HG02840 (cell line): ENCODE data around the gene HS6ST3.

Experiments
- ATAC-seq: cut with Tn5 transposase; IDR thresholded peaks from one replicate; pipeline ENCODE4 v1.9.1; 2021; ENCODE audit warnings: mild to moderate bottlenecking, moderate library complexity, moderate number of reproducible peaks; ENCODE audit not compliant: unreplicated experiment, low FRiP score

Gene HS6ST3

GRCh38 chr13:96690998-96691397 is 601.1 kb downstream of the HS6ST3 start:
- ATAC-seq, result no peak

DNA sequence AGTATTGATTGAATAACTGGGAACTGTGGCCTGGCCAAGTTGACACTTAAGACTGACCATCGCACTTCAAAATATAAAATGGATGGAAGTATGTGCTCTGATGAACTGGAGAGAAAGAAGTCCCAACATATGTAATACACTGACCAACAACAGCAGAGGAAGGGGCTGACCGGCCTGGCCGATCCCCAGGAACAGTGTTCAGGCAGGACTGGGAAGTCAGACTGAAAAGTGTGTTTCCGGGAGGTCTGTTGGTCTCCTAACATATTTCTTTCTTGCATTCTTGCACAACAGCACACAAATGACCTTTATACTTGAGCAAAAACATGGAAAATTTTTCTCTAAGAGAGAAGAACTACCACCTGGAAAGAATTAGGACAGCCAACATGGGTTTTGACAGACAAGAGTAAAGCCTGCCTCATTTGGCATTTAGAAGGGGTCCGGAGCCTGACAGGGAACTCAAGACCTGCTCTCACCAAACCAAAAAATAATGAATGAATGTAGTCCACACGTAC is 606.5 kb downstream of the HS6ST3 start:
- ATAC-seq, result no peak

GRCh38 chr13:96700657-96701056 is 610.8 kb downstream of the HS6ST3 start:
- ATAC-seq, result no peak

DNA sequence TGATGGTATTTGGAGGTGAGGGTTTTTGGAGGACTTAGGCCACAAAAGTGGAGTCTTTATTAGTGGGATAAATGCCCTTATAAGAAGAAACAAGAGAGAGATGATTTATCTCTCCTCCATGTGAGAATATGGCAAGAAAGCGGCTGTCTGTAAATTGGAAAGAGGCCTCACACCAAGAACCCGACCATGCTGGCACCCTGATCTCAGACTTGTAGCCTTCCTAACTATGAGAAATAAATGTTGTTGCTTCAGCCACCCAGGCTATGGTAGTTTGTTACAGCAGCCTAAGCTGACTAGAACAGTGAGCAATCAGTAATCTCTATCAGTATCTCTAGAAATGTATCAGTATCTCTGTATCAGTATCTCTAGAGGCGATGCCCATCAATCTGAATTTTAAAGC is 617.2 kb downstream of the HS6ST3 start:
- ATAC-seq, result no peak

DNA sequence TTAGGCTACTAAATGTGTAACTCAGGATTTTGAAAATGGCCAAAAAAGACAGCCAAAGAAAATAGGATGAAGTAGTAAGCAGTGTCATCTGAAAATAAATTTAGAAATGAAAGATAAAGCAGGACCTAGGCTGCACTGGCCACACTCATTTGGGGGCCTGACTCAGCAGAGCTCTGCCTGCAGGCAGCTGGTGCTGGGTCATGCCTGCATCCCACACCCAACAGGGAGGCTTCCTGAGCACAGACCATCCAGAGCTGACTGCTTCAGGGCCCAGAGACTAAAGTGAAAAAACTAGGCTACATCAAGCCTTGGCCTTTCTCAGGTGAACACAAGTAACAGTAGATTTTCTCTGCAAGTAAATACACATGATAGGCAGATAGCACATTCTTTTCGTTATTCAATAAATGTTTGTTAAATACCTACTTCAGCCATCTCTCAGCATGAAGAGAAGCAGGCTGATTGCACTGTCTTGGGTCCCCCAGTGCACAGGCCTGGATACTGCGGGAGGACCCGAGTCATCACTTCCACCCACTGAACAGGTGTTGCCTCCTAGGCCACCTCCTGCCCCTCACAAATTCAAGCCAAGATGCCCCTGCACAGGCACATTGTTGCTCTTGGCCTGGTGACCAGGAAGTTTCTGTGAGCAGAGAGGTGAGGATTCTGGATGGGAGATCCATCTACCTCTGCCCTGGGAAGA is 620.4 kb downstream of the HS6ST3 start:
- no peak for ATAC-seq

- ATAC-seq, result no peak
Observed at GRCh38 chr13:96720446-96720845, 630.5 kb downstream of the HS6ST3 start.

DNA sequence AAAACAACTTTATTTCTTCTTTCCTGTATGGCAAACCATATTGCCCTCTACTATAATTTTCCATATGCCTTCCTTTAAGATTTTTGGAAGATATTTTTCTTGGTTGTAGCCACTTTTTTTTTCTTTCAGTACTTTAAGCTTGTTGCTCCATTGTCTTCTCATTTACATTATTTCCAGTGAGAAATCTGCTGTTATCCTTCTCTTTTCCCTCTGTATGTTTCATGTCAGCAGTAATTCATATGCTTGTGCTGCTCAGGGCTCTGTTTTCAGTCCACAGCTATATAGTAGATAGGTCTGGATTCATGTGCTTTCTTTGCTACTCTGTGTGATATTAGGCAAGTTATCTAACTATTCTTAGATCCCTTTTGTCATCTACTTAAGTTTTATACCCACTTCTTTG is 636.7 kb downstream of the HS6ST3 start:
- ATAC-seq, result no peak

- no peak for ATAC-seq
Observed at GRCh38 chr13:96728463-96728862, 638.6 kb downstream of the HS6ST3 start.

DNA sequence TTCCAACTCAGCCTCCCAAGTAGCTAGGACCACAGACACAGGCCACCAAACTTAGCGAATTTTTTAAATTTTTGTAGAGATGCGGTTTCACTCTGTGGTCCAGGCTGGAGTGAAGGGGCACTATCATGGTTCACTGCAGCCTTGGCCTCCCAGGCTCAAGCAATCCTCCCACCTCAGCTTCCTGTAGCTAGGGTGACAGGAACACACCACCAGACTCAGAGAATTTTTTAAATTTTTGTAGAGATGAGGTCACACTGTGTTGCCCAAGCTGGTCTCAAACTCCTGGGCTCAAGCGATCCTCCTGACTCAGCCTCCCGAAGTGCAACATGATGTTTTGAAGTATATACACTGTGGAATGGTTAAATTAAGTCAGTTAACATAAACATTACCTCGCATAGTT is 640.8 kb downstream of the HS6ST3 start:
- ATAC-seq, result no peak

DNA sequence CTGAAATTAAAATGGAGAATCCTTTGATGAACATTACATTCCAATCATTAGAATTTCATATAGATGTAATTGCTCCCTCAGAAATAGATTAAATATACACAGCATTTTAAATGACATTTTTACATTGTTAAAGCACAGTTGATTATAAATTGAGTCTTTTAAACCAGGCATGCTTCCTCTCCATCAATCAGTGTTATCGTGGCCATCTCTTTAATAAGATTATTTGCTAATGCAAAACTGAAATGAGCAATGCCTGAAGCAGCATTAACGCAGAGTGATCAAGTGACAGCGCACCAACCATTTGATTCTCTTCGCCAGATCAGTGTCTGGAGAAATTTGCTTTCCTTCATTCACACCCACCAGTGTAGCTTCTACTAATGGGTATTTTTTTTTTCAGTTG is 644.6 kb downstream of the HS6ST3 start:
- no peak for ATAC-seq

DNA sequence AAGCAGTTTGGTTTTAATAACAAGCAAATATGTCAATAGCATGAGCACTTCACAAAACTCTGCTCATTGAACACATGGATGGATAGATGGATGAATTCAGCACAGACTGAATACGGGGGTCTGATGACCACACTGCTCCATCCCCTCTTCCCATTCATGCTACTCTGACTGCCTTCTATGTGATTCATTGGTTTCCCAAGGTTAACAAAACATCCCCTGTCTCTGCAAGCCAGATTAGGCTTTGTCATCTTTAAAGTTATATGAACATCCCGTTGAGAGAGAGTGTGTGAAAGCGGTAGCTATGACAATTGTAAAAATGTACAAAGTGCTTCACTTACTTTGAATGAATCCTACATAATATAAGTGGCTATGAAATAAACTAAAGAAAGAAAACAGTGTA is 651.9 kb downstream of the HS6ST3 start:
- ATAC-seq, result no peak

- no peak for ATAC-seq
Observed at GRCh38 chr13:96743296-96744089, 653.6 kb downstream of the HS6ST3 start.

DNA sequence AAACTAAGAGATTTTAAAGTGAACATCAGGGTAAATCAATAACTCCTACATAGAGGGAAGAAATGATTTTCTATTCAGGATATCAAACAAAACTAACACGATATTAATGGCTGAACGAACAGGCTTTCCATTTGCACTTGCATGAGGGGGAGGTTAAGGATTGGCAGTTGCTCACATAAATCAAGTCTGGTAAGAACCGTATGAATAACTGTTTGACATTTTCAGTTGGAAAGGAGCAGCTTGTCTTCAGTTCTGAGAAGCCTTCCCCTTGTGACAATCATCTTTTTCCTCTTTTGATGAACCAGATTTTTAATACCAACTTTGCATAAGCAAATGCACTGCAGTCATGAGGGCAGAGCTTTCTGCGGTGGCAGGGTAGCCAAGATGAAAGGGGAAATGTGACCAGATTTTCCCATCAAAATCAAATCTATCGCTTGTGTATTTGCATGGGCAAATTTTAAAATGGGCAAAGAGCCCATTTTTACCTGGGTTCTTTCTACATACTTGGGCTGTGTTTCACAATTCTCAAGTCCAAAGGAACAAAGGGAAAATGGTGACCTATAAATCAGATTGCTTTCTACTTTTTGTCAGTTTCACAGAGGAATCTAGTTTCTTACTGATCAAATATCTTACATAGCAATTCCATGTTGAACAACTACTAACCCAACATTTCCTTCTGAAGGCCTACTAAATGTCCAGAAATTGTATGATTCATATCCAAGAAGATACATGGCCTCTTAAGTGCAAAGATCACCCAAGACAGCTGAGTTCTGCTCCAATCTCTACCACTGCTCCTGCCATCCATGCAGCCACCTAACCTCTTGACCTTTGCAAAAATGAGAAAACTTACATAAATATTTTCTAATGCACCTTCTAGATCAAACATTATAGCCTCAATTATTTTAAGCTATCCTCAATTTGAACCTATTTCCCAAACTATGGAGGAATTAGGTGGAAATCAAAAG is 654.7 kb downstream of the HS6ST3 start:
- ATAC-seq, result no peak

- ATAC-seq, result no peak
Observed at GRCh38 chr13:96746886-96747285, 657.0 kb downstream of the HS6ST3 start.

DNA sequence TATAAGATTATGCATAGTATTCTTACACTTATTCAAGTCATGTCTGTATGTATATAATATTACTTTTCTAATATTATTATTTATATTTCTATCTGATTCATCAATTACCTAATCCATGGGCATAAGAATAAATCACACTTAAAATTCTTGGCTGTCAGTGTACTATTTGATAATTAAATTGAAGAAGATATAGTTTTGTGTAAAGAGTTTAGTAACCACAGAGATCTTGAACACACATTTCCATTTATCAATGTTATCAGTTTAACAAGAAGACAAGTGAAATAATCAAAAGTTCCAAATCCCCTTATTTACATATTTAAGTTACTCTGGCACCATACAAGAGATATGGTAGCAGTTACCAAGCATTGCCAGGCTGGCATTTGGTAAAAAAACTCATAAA is 659.9 kb downstream of the HS6ST3 start:
- no peak for ATAC-seq

DNA sequence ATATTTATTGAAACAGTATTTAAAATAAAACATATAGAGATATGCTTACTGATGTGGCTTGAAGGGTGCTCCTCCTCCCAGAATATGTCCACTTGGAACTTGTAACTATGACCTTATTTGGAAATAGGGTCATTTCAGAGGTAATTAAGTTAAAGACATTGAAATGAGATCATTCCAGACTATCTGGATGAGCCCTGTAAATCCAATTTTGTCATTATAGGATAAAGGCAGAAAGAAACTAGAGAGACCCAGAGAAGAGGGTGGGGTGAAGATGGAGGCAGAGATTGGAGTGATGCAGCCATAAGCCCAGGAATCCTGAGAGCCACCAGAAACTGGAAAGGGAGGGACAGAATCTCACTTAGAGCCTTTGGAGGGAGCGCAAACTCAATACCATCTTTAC is 661.2 kb downstream of the HS6ST3 start:
- no peak for ATAC-seq

- no peak for ATAC-seq
Observed at GRCh38 chr13:96762876-96763275, 673.0 kb downstream of the HS6ST3 start.

DNA sequence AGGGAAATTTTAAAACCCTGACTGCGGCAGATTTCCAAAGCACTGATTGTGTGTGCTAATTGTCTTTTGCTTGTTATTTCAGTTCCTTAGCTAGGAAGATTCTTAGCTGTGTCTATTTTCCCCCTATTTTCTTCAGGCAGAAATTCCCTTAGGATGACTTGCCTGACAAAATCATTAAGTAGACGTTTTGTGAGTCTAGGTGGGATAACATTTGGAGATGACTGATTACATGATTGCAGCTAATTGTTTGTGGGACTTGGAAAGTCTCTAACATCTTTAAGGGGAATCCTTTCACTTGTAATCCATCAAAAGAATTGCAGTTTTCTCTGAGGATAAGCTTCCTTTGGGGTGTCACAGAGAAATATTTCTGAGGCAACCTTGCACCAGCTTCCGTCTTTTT is 676.4 kb downstream of the HS6ST3 start:
- no peak for ATAC-seq

GRCh38 chr13:96768524-96768923 is 678.6 kb downstream of the HS6ST3 start:
- no peak for ATAC-seq

- no peak for ATAC-seq
Observed at GRCh38 chr13:96769874-96770273, 680.0 kb downstream of the HS6ST3 start.
